Stimulated activated naive CD8-positive, alpha-beta T cell treated with anti-CD3 and anti-CD28 coated beads, Interleukin-15, amount 100 ng/mL, for 72 hours (primary cell): ENCODE data around the gene ZDHHC8.

Experiments
- ATAC-seq: fragments of 150-1000 bp; cut with Tn5 transposase; 2 replicates; pipeline ENCODE4 v1.10.0; 2021; ENCODE audit warnings: mild to moderate bottlenecking, moderate library complexity
- DNase-seq, 2 donors: peaks; one replicate each; pipeline ENCODE4 v3.0.0; 2021 to 2022
- H3K27ac Mint-ChIP-seq, 2 donors: one replicate each; pipeline ENCODE4 v1.8.0; 2022; ENCODE audit warnings: mild to moderate bottlenecking in 2 of 2, mixed read lengths in 2 of 2, moderate library complexity in 2 of 2
- H3K27me3 Mint-ChIP-seq: one replicate; pipeline ENCODE4 v1.8.0; 2022; ENCODE audit warnings: mixed read lengths
- H3K4me1 Mint-ChIP-seq: one replicate; pipeline ENCODE4 v1.8.0; 2022; ENCODE audit warnings: mild to moderate bottlenecking, mixed read lengths
- H3K4me3 Mint-ChIP-seq, 2 donors: one replicate each; pipeline ENCODE4 v1.8.0; 2022; ENCODE audit warnings: mild to moderate bottlenecking in 2 of 2, mixed read lengths in 2 of 2, moderate library complexity in 1 of 2
- H3K9me3 Mint-ChIP-seq, 2 donors: one replicate each; pipeline ENCODE4 v1.8.0; 2022; ENCODE audit warnings: mixed read lengths in 2 of 2

Gene ZDHHC8

GRCh38 chr22:20169253-20169822 lies 37.7 kb downstream of the ZDHHC8 start:
- Mint-ChIP-seq H3K27ac (no peak overlapping the region), H3K4me3 (no peak overlapping the region), H3K9me3 (peaks cover 2 to 3% of the 10 kb centered on the region in 2 donors), H3K4me1 (no peaks in the 10 kb centered on the region), H3K27me3 (no peaks in the 10 kb centered on the region)
- peak; percentile 6 for ATAC-seq
- DNase-seq, result no peak

DNA sequence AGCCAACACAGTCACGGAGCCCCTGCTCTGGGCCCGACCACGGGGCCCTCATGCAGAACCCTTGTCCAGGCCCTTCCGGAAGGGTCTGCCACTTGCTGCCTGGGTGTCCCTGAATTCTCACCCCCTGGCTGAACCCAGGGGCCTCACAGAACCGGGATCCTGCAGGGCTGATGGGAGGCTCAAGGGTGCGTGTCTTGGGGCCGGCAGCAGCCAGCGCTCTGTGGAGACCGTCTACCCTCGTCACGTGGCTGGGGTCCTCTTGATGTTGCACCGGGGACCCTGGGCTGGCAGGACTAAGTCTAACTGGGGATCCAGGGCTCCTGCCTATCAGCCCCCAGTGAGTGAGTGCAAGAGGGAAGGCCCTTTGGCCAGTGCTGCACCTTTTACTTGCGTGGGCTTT lies 38.6 kb downstream of the ZDHHC8 start:
- ATAC-seq (no peak), DNase-seq (no peak)
- Mint-ChIP-seq H3K27me3 (no peaks in the 10 kb centered on the region), H3K4me3 (no peak overlapping the region), H3K4me1 (no peaks in the 10 kb centered on the region), H3K27ac (no peak overlapping the region), H3K9me3 (no peaks in the 10 kb centered on the region)

- Mint-ChIP-seq H3K4me3 (no peak overlapping the region), H3K4me1 (no peaks in the 10 kb centered on the region), H3K27ac (no peak overlapping the region), H3K9me3 (no peaks in the 10 kb centered on the region), H3K27me3 (no peaks in the 10 kb centered on the region)
- DNase-seq, result no peak
- ATAC-seq, result no peak
Measured at GRCh38 chr22:20171288-20172140, 39.9 kb downstream of the ZDHHC8 start.

- Mint-ChIP-seq H3K9me3 (no peaks in the 10 kb centered on the region), H3K4me3 (no peak overlapping the region), H3K27ac (no peak overlapping the region), H3K4me1 (no peaks in the 10 kb centered on the region), H3K27me3 (no peaks in the 10 kb centered on the region)
- ATAC-seq (no peak), DNase-seq (no peak)
Measured at GRCh38 chr22:20172141-20172613, 40.6 kb downstream of the ZDHHC8 start.

DNA sequence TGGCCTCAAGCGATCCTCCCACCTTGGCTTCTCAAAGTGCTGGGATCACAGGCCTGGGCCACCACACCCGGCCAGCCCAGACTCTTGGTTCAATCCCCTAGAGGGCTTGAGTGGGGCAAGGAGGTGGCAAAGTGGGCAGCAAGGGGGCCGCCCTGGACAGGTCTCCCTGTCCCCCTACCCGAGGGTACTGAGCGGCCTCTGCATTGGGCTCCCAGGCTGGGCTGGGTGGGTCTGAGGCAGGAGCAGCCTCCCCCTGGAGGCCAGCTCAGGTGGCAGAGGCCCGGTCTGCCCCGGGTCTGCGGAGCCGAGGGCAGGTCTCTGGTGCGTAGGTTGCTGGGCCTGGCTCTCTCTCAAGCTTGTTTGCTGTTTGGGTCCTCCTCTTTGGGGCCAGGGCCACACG lies 41.6 kb downstream of the ZDHHC8 start:
- no peak overlapping the region for H3K27ac Mint-ChIP-seq
- H3K4me3 Mint-ChIP-seq, result no peak overlapping the region
- ATAC-seq (no peak), DNase-seq (no peak)
- no peaks in the 10 kb centered on the region for H3K4me1 Mint-ChIP-seq
- H3K9me3 Mint-ChIP-seq, result no peaks in the 10 kb centered on the region
- no peaks in the 10 kb centered on the region for H3K27me3 Mint-ChIP-seq

GRCh38 chr22:20173772-20174171 lies 42.2 kb downstream of the ZDHHC8 start:
- no peaks in the 10 kb centered on the region for H3K4me1 Mint-ChIP-seq
- H3K4me3 Mint-ChIP-seq, result no peak overlapping the region
- ATAC-seq (no peak), DNase-seq (no peak)
- H3K27ac Mint-ChIP-seq, result no peak overlapping the region
- no peaks in the 10 kb centered on the region for H3K9me3 Mint-ChIP-seq
- H3K27me3 Mint-ChIP-seq, result no peaks in the 10 kb centered on the region

DNA sequence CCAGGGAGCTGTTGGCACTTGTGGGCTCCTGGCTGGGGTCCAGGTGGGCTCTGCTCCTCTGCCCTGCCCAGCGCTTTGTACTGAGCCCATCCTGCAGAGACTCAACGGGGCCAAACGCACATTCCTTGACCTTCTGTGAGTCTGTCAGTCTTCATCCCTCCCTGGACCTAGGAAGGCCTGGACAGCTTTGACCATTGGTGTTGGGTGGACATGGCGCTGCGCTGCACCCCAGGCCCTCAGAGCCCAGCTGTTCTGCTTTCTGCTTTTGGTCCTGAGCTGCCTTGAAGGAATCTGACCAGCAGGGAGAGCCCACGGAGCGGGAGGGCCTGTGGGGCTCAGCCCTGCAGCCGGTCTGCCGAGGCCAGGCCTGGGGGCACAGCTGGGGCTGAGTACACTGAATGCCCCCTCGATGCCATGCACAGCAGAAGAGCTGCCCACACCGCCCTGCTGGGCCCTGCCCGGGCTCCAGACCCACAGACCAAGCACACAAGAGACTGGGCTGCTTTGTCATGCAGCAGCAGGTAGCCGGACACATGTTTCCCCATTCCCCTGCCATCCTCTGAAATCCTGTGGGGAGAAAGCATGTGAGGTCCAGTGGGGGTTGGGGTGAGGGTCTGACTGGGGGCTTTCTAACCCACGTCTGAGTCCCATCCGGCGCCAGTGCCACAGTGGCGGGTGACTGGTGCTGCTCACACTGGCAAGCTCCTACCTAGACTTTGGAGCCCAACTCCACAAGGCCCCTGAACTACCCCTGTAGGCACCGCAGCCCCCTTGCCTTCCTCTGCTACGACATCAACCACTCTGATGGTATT lies 43.4 kb downstream of the ZDHHC8 start:
- Mint-ChIP-seq H3K4me1 (no peaks in the 10 kb centered on the region), H3K9me3 (no peaks in the 10 kb centered on the region), H3K27me3 (no peaks in the 10 kb centered on the region), H3K4me3 (no peak overlapping the region), H3K27ac (no peak overlapping the region)
- no peak for DNase-seq
- no peak for ATAC-seq

GRCh38 chr22:20175597-20175900 lies 43.9 kb downstream of the ZDHHC8 start:
- no peaks in the 10 kb centered on the region for H3K4me1 Mint-ChIP-seq
- H3K27ac Mint-ChIP-seq, result no peak overlapping the region
- DNase-seq (no peak), ATAC-seq (no peak)
- no peak overlapping the region for H3K4me3 Mint-ChIP-seq
- no peaks in the 10 kb centered on the region for H3K9me3 Mint-ChIP-seq
- no peaks in the 10 kb centered on the region for H3K27me3 Mint-ChIP-seq

DNA sequence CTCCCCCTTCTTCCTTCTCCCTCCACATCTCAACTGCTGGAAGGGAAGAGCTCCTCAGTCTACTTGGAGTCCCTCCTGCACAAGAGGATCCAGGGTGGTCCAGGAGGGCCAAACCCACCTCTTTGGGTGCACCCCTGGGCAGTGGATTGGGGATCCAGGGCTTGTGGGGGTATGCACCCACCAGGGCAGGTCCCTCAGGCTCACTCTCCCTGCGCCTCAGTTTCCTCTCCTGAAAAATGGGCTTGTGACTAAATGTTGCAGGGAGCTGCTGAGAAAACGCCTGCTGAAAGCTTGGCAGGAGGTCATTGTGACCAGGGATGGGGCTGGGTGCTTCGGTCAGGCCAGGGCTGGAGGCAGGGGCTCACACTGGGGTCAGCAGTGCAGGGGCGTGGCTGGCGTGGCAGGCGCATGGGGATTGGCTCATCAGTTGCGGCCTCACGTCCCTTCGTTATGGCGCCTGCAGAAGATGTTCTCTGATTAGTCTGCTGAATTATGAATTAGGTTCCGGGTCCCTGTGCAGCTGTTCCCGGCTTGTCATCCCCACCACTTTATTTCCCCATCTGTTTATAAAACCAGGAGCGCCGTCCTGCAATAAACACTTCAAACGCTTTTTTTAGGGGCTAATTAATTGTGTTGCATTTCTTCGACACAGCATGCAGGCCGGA lies 44.9 kb downstream of the ZDHHC8 start:
- H3K4me1 Mint-ChIP-seq, result no peaks in the 10 kb centered on the region
- no peaks in the 10 kb centered on the region for H3K27me3 Mint-ChIP-seq
- H3K4me3 Mint-ChIP-seq, result no peak overlapping the region
- ATAC-seq, result no peak
- H3K9me3 Mint-ChIP-seq, result no peaks in the 10 kb centered on the region
- no peak overlapping the region for H3K27ac Mint-ChIP-seq
- no peak for DNase-seq

DNA sequence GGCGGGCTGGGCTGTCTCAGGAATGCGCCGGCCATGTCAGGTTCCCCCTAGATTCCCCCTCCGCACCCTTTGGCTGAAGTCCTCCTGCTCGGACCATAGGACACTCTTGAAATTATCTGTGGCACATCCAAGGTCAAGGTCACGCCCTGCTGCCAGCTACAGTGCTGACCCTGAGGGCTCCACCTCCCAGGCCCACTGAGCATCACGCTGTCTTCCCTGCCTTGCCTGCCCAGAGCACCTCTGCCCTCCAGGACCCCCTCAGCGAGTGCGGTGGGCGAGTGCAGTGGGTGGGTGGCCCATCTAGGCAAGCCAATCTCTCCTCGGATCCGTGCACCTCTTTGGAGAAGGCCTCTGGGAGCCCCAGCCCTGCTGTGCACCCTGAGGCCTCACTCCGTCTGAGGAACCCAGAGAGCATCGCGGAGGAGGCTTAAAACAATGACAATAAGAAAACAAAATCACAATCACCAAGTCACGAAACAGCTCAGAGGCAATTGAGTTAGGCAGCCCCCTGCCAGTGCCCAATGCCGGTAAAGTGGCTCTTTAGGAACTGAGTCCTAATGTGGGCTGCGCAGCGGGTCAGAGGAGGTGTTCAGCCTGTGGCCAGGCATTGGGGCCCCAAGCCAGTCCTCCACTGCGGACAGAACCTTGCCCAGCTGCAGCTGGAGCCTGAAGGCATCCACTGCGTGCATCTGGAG lies 45.8 kb downstream of the ZDHHC8 start:
- no peaks in the 10 kb centered on the region for H3K9me3 Mint-ChIP-seq
- DNase-seq, result no peak
- no peaks in the 10 kb centered on the region for H3K4me1 Mint-ChIP-seq
- H3K4me3 Mint-ChIP-seq, result no peak overlapping the region
- no peaks in the 10 kb centered on the region for H3K27me3 Mint-ChIP-seq
- ATAC-seq, result no peak
- no peak overlapping the region for H3K27ac Mint-ChIP-seq

- Mint-ChIP-seq H3K4me3 (no peak overlapping the region), H3K27me3 (no peaks in the 10 kb centered on the region), H3K27ac (peak overlapping the region in 1 of 2 donors; percentile 3), H3K9me3 (no peaks in the 10 kb centered on the region), H3K4me1 (no peaks in the 10 kb centered on the region)
- ATAC-seq (no peak), DNase-seq (no peak)
Measured at GRCh38 chr22:20178075-20178914, 46.7 kb downstream of the ZDHHC8 start.

GRCh38 chr22:20178915-20179227 lies 47.3 kb downstream of the ZDHHC8 start:
- no peaks in the 10 kb centered on the region for H3K4me1 Mint-ChIP-seq
- no peak overlapping the region for H3K27ac Mint-ChIP-seq

DNA sequence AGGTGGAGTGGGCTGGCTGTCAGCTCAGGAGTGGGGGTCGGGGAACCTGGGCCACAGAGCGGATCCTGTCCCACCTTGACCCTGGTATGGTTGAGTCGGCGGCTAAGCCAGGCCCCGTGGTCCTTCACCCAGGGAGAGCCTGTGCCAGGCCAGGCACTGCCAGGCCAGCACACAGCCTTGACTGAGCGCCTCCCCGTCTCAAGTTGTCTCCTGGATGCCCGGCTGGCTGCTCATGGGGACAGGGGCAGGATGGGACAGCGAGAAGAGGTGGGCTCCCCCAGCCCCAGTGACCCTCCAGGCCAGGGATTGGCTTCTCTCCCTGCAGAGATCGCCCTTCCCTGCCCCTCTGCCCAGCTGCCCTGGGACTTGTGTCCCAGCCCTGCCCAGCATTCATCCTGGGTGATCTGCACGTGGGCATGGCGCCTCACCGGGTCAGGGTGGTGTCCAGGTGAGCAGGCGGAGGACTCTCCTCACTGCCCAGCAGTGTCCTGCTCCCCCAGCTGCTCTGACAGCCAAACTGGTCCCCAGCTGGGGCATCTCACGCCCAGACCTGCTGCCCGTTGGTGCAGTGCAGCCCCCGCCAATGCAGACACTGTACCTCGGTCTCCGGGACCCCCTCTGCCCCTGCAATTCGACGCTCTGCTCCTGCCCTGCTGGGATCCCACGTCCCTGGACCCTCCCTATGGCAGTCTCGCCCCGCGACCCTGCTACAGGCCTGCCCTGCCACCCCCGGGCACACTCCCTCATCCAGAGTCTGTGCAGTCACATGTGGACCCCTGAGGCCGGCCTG lies 48.0 kb downstream of the ZDHHC8 start:
- ATAC-seq (no peak), DNase-seq (no peak)
- H3K9me3 Mint-ChIP-seq, result no peaks in the 10 kb centered on the region
- no peaks in the 10 kb centered on the region for H3K27me3 Mint-ChIP-seq
- H3K4me3 Mint-ChIP-seq, result no peak overlapping the region
- H3K4me1 Mint-ChIP-seq, result no peaks in the 10 kb centered on the region
- no peak overlapping the region for H3K27ac Mint-ChIP-seq

More at GRCh38 chr22:20178915-20179227, 47.3 kb downstream of the ZDHHC8 start:
- Mint-ChIP-seq H3K9me3 (no peaks in the 10 kb centered on the region), H3K27me3 (no peaks in the 10 kb centered on the region), H3K4me3 (no peak overlapping the region)
- ATAC-seq (no peak), DNase-seq (no peak)

DNA sequence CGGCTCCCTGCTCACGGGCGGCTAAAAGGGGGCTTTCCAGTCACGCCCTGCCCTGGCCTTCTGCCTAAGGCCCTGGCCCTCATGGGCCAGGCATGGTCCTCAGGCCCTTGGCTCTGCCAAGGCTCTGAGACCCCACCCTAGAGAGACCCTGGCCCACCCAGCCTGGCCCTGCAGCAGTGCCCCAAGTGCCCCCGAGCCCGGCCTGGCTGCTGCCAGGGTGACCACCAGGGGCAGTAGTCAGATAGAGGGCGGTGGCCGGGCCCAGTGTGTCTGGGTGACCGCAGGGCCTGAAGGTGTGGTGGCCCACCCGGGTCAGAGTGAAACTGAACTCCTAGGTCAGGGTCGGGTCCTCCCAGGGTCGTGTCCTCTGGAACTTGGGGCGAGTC lies 48.6 kb downstream of the ZDHHC8 start:
- Mint-ChIP-seq H3K27ac (no peak overlapping the region), H3K4me3 (no peak overlapping the region), H3K27me3 (no peaks in the 10 kb centered on the region), H3K4me1 (no peaks in the 10 kb centered on the region), H3K9me3 (no peaks in the 10 kb centered on the region)
- no peak for ATAC-seq
- no peak for DNase-seq
